IPS-18a (cell line): ENCODE data around the gene CRTAP.
"Not testable (repeated sequence)": the region's sequence is repeated elsewhere in the genome, so short reads cannot be mapped to it uniquely, and the experiment has no call there.

ENCODE experiments used
- H3K27ac ChIP-seq: one replicate; pipeline ENCODE4 v1.5.1; 2013; ENCODE audit warnings: low read length
- H3K27me3 ChIP-seq: one replicate; pipeline ENCODE4 v1.6.1; 2013; ENCODE audit warnings: mild to moderate bottlenecking, low read length; ENCODE audit not compliant: control insufficient read depth, insufficient read depth
- H3K36me3 ChIP-seq: one replicate; pipeline ENCODE4 v1.6.1; 2013; ENCODE audit warnings: low read depth, low read length; ENCODE audit not compliant: control insufficient read depth
- H3K4me1 ChIP-seq: one replicate; pipeline ENCODE4 v1.6.1; 2013; ENCODE audit warnings: low read depth, low read length; ENCODE audit not compliant: control insufficient read depth
- H3K4me3 ChIP-seq: one replicate; pipeline ENCODE4 v1.5.1; 2013; ENCODE audit warnings: low read length
- H3K9ac ChIP-seq: one replicate; pipeline ENCODE4 v1.6.1; 2013; ENCODE audit warnings: mild to moderate bottlenecking, low read length, moderate library complexity
- H3K9me3 ChIP-seq: one replicate; pipeline ENCODE4 v1.6.1; 2013; ENCODE audit warnings: low read depth, low read length; ENCODE audit not compliant: control insufficient read depth

The CRTAP gene

DNA sequence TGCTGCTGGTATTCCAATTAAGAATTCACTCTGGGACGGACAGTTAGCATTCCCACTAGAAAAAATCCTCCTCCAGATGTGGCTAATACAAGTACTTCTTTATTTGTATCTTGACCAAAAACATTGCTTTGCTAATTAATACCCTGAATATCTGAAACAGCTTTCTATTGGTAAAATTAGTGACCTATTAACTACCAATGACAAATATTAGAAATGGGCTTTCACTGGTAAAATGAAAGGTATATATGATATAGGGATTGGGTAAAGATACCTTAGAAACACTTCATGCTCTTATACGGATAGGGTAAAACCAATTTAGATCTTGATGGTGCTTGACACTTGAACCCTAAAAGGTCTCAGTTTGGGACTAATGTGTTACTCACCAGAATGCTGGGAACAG, 52.3 kb downstream of the CRTAP start:
- Histone ChIP-seq H3K27me3 (no peaks in the 10 kb centered on the region), H3K9ac (no peak overlapping the region), H3K9me3 (no peaks in the 10 kb centered on the region), H3K27ac (no peak overlapping the region), H3K36me3 (no peaks in the 10 kb centered on the region), H3K4me1 (no peaks in the 10 kb centered on the region), H3K4me3 (no peak overlapping the region)

DNA sequence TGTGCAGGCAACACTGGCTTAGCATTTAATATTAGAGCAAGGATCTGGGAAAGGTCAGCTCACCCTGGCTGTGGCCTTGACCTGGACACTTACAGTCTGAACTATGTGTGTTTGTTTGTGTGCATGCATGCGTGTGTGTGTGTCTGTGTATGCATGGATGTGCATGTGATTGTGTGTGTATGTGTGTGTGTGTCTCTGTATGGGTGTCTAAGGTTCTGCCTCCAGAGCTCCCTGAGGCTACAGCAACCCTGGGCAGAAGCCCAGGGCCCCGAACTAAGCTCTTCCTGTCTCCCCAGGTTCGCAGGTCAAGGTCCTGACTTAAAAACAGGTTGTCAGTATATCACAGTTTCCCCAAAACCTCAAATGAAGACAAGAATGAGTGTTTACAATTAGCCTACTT, 53.5 kb downstream of the CRTAP start:
- no peak overlapping the region for H3K9ac ChIP-seq
- H3K36me3 ChIP-seq = no peaks in the 10 kb centered on the region
- H3K4me1 ChIP-seq = no peaks in the 10 kb centered on the region
- no peaks in the 10 kb centered on the region for H3K9me3 ChIP-seq
- no peaks in the 10 kb centered on the region for H3K27me3 ChIP-seq
- H3K4me3 ChIP-seq = no peak overlapping the region
- H3K27ac ChIP-seq = no peak overlapping the region

DNA sequence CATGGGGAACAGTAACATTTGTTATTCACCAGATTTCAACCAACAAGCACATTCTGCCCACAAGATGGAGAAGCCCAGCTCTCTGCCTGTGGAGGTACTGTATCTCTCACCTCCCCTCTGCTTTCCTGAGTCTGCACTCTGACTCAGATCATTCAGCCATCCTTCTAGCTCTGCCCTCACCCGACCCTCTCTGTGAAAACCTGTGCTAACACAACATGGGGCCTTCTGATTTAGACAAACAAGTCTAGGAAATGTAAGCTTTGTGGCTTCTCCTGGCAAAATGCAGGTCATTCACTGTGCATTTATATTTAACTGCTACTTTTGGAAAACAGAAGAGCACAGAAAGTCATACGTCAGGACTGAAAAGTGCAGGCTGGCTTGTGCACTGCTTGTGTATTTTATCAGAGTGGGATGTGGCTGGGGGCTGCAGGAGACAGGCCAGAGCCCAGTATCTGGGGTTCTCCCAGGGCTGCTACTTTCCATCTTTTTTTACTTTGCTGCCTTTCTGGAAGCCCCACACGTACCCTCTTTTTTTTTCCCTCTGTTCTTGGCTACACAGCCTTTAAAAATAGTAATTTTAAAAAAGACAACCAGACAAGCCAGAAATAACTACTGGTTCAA, 54.0 kb downstream of the CRTAP start:
- Histone ChIP-seq H3K4me1 (no peaks in the 10 kb centered on the region), H3K4me3 (no peak overlapping the region), H3K36me3 (no peaks in the 10 kb centered on the region), H3K9ac (no peak overlapping the region), H3K27me3 (no peaks in the 10 kb centered on the region), H3K9me3 (no peaks in the 10 kb centered on the region), H3K27ac (no peak overlapping the region)

DNA sequence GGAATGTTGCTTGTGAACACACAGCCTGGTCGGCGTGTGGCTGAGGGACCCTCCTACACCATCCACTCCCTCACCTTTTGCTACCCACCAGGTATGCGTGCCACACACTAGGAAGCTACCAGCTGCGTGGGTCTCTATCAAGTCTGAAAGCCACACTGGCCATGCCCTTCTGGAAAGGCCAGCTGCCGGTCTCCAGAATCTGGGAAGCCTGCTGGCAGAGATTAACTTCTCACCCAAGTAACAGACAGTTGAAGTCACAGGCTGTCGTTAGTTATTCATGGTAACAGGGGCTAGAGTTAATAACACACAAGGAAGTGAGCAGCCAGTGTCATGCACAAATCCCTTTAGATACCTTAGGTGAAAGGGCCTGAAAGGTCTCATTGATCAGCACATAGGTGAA, 56.7 kb downstream of the CRTAP start:
- no peak overlapping the region for H3K27ac ChIP-seq
- no peaks in the 10 kb centered on the region for H3K4me1 ChIP-seq
- no peaks in the 10 kb centered on the region for H3K36me3 ChIP-seq
- H3K27me3 ChIP-seq = no peaks in the 10 kb centered on the region
- no peak overlapping the region for H3K4me3 ChIP-seq
- no peaks in the 10 kb centered on the region for H3K9me3 ChIP-seq
- H3K9ac ChIP-seq = no peak overlapping the region

DNA sequence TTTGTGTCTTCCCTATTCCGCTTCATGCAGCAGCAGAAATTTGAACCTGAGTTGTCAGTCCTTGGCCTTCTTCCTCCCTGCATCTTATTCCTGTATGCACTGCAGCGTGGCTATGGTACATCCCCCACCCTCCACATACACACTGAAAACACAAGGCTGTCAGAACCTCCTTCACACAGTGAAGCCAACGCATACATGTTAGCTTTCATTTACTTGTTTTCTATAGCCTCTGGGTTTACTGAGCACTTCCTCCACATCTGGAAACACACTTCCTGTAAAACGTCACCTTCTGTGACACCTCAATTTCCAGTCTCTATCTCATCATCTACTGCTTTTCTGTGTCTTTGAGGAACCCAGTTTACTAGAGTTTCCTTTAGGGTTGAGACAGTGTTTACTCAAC, 57.8 kb downstream of the CRTAP start:
- no peaks in the 10 kb centered on the region for H3K9me3 ChIP-seq
- no peak overlapping the region for H3K4me3 ChIP-seq
- H3K4me1 ChIP-seq = no peaks in the 10 kb centered on the region
- no peaks in the 10 kb centered on the region for H3K36me3 ChIP-seq
- H3K27me3 ChIP-seq = no peaks in the 10 kb centered on the region
- no peak overlapping the region for H3K27ac ChIP-seq
- H3K9ac ChIP-seq = no peak overlapping the region

DNA sequence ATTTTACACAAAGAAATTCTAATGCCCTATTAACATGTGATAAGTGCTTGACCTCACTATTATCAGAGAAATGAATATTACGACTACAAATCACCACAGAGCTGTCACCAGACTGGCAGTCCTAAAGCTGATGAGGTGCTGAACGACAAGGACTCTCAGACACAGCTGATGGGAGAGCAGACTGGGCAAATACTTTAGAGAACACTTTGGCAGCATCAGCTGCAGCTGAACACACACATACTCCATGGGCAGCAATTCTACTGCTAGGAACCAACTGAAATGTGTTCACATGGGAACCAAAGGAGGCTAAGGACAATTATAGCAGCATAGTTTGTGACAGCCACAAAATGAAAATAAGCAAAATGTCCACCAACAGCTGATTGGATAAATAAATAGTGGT, 59.3 kb downstream of the CRTAP start:
- Histone ChIP-seq H3K36me3 (no peaks in the 10 kb centered on the region), H3K9me3 (no peaks in the 10 kb centered on the region), H3K9ac (no peak overlapping the region), H3K4me1 (no peaks in the 10 kb centered on the region), H3K4me3 (no peak overlapping the region), H3K27me3 (no peaks in the 10 kb centered on the region), H3K27ac (no peak overlapping the region)

DNA sequence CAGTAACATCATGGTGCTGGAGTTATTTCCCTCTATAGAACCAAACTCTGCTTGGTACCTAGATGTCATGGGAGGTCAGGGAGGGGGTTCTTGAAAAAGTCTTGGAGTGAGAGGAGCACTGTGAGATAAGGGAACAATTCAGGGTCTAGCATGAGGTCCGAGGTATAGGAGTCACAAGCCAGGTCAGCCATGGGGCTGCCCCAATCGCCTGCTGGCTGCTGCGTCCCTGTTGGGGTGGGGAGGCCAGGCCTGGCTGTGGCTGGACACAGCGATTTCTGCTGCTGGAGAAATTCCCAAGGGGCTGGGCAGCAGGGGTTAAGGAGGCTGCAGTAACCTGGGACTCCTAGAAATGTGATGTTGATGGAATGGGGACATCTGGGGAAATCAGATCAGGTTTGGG, 59.9 kb downstream of the CRTAP start:
- Histone ChIP-seq H3K36me3 (no peaks in the 10 kb centered on the region), H3K4me1 (no peaks in the 10 kb centered on the region), H3K27ac (no peak overlapping the region), H3K27me3 (no peaks in the 10 kb centered on the region), H3K9ac (no peak overlapping the region), H3K4me3 (no peak overlapping the region), H3K9me3 (no peaks in the 10 kb centered on the region)

DNA sequence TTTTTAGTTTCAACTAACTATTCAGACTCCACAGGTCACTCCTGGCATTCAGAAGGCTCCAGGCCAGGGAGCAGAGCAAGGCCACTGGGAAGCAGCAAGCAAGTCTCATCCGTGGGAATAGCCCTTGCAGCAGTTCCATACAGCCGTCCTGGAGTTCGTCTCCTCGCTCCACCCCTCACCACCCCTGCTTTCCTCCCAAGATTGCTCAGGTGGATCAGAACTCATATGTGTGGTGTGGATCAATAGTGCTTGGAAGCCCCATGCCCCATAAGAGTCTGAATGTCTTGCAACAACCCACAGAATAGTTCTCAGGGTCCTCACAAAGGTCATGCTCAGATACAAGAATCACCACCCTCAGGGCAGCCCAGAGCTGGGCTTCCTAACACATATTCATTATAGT, 60.3 kb downstream of the CRTAP start:
- H3K9ac ChIP-seq = no peak overlapping the region
- H3K36me3 ChIP-seq = no peaks in the 10 kb centered on the region
- H3K4me3 ChIP-seq = no peak overlapping the region
- no peaks in the 10 kb centered on the region for H3K9me3 ChIP-seq
- H3K27me3 ChIP-seq = no peaks in the 10 kb centered on the region
- no peak overlapping the region for H3K27ac ChIP-seq
- no peaks in the 10 kb centered on the region for H3K4me1 ChIP-seq

DNA sequence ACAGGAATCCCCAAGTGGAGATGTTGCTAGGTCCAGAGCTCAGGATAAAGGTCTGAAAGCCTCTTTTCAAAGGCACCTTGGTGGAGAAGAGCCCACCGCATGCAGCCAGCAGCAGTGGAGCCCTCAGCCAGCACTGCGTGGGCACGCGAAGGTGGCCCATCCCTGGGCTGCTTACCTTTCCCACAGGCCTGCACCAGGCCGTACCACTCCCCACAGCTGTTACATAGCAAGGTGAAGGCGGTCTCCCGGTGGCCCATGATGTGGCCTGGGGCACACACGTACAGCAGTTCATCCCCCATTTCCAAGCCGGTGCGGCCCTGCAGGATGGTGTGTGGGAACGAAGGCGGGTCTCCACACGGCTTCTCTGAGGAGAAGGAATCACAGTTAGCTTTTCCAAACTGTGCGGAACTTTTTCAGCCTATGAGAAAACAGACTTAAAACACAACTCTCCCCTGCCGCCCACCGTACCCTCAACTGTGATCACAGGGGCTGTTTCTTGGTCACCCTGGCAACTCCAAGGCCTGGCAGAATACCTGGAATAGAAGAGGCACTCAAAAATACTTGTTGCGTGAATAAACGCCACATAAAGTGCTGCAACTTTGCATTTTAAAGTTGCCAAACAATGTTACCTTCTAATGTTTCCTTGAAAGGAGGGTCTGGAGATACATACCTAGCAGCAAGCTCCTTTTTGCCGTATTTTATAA, 61.0 kb downstream of the CRTAP start:
- Histone ChIP-seq H3K27me3 (no peaks in the 10 kb centered on the region), H3K4me1 (no peaks in the 10 kb centered on the region), H3K4me3 (no peak overlapping the region), H3K9ac (no peak overlapping the region), H3K36me3 (no peaks in the 10 kb centered on the region), H3K27ac (no peak overlapping the region), H3K9me3 (no peaks in the 10 kb centered on the region)

DNA sequence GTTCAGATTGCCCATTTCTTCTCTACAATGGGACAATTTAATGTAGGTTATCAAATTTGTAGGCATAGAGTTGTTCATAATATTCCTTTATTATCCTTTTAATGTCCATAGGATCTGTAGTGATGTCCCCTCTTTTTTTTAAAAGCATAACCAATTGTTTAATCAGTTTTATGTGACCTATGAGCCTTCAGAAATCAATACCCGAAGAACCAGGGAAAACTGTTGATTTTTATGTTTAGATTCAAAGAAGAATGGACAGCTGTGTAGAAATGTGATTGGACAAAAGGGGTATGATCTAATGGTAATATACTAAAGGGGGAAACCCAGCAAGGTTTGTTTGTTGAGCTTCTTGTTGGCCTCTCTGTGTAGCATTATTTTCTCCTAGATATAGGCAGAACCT, 65.3 kb downstream of the CRTAP start:
- Histone ChIP-seq H3K4me1 (no peaks in the 10 kb centered on the region), H3K9me3 (no peaks in the 10 kb centered on the region), H3K27ac (no peak overlapping the region), H3K4me3 (no peak overlapping the region), H3K36me3 (no peaks in the 10 kb centered on the region), H3K27me3 (no peaks in the 10 kb centered on the region), H3K9ac (no peak overlapping the region)

DNA sequence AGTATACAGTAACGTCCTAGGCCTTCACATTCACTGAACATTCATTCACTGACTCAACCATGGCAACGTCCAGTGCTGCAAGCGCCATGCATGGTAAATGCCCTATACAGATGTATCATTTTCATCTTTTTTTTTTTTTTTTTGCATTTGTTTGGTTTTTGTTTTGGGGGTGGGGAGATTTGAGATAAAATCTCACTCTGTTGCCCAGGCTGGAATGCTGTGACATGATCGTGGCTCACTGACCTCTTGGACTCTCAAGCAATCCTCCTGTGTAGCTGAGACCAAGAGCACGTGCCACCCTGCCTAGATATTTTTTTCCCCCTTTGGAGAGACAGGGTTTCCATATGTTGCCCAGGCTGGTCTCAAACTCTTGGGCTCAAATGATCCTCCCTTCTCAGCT, 67.4 kb downstream of the CRTAP start:
- H3K27ac ChIP-seq = no peak overlapping the region

DNA sequence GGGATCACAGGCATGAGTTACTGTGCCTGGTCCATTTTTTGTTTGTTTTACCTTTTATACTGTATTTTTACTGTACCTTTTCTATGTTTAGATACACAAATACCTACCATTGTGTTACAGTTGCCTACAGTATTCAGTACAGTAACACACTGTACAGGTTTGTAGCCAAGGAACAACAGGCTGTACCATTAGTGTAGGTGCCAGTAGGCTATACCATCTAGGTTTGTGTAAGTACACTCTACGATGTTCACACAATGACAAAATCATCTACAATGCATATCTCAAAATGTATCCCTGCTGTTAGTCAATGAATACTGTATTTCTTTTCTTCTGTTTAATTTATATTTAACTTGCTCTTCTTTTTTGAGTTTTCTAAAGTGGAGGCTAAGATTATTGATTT, 67.8 kb downstream of the CRTAP start:
- H3K9ac ChIP-seq, H3K4me1 ChIP-seq, H3K27me3 ChIP-seq, H3K9me3 ChIP-seq, H3K4me3 ChIP-seq, H3K36me3 ChIP-seq, H3K27ac ChIP-seq: not testable (repeated sequence)

More for the DNA sequence above, 67.4 kb downstream of the CRTAP start:
- no peak overlapping the region for H3K9ac ChIP-seq
- no peaks in the 10 kb centered on the region for H3K36me3 ChIP-seq
- no peaks in the 10 kb centered on the region for H3K27me3 ChIP-seq
- no peak overlapping the region for H3K4me3 ChIP-seq
- no peaks in the 10 kb centered on the region for H3K9me3 ChIP-seq
- H3K4me1 ChIP-seq = no peaks in the 10 kb centered on the region
